Measurements from ENCODE around the gene MKX. TPM values are rescaled to one million over a fixed set of nuclear protein-coding genes. Genes with fewer than 3 reads are reported as not detected.

Gene MKX
- total RNA-seq, 2 donors from 2014 or later = 0.10 to 2.3 TPM

DNA sequence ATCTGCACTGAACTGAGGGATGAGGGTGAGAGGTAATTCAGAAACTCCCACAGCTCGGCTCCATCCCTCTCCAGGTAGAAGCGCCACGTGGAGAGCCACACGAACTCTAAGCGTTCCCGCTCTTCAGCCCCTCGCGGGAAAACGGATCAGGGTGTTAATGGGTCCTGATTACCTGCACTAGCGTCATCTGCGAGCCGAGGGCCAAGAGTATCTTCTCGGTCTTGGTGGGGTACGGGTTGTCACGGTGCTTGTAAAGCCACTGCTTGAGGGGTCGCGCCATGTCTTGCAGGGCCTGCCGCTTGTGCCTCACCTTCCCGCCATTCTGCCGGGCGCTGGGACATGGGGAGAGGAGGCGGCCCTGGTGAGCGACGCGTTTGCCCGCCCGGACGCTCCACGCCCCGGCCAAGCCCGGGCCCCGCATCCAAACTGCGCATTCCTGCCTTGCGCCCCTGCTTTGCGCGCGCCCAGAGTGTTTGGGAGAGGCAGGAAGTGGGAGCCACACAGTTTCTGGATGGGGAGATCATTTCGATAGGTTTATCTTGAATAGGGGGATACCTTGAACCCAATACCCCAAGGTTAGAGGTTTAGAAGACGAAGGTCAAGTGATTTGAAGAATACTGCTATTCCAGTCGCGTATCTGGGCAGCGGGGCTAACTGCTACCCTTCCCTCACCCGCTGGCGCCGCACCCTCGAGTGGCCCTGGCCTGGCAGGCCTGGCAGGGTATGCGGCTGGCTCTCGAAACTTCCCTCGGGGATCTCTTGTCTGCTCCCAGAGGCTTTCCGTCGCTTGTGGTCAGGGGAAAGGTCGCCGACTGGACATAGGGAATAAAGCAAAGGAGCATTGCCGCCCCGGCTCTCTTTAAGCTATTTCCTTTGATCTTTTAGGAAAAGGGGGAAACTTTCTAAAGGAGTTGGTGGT lies 4.2 kb downstream of the MKX start:
- Histone ChIP-seq H3K27me3 (peaks cover 52% of the 10 kb centered on the region), H3K36me3 (no peaks in the 10 kb centered on the region), H3K9me3 (no peaks in the 10 kb centered on the region), H3K4me1 (peaks cover 4% of the 10 kb centered on the region), H3K27ac (no peak overlapping the region), H3K9ac (ENCODE audit: low read depth in 2 of 2, low read length in 2 of 2) (no peak overlapping the region), H3K4me3 (peak overlapping the region; percentile 47)
- TF ChIP-seq, protein P1, sequence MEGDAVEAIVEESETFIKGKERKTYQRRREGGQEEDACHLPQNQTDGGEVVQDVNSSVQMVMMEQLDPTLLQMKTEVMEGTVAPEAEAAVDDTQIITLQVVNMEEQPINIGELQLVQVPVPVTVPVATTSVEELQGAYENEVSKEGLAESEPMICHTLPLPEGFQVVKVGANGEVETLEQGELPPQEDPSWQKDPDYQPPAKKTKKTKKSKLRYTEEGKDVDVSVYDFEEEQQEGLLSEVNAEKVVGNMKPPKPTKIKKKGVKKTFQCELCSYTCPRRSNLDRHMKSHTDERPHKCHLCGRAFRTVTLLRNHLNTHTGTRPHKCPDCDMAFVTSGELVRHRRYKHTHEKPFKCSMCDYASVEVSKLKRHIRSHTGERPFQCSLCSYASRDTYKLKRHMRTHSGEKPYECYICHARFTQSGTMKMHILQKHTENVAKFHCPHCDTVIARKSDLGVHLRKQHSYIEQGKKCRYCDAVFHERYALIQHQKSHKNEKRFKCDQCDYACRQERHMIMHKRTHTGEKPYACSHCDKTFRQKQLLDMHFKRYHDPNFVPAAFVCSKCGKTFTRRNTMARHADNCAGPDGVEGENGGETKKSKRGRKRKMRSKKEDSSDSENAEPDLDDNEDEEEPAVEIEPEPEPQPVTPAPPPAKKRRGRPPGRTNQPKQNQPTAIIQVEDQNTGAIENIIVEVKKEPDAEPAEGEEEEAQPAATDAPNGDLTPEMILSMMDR (IDR thresholded peaks at IDR 0.05) = no peak
- no peak for DNase-seq
- intact Hi-C loops (cut with DNase I) = loop anchor here (2.0 to 10.0 kb wide), 4 partner anchors 437 to 653 kb away; no protein-coding TSS in a partner anchor

DNA sequence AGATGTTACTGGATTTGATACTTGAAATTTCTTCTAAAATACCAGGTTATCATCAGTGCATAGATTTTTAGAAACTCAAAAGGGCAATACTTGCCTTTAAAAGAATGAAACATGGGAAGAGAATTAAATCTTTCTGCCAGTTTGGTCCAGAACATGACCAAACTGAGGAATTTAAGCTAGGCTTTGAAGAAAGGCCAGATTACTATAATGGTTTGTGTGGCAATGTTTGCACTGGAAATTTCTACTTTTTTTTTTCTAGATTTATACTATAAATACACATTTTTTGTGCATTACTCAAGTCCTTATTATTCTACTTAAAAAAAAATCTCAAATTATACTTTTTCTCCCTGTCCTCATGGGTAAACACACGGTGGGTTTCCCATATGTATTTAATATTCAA lies 9.2 kb downstream of the MKX start:
- intact Hi-C loops (cut with DNase I) = no loop called here
- DNase-seq = no peak
- H3K27me3 ChIP-seq = peaks cover 9% of the 10 kb centered on the region

DNA sequence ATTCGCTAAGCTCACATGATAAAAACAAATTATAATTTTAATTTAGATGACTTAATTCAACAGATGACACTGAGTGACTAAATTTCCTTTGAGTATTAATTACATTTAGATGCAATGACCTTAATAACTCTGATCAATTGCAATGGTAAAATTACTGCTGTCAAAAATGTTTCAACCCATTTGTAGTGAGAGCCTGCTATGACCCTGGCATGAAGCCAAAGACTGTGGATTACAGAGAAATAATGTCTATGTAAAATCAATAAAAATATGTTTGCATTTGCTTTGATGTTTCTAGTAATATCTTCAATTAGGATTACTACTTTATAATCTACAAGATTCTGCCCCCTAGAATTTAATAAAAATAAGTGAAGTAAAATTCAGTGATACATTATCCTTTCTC lies 15.6 kb downstream of the MKX start:
- Histone ChIP-seq H3K27me3 (no peaks in the 10 kb centered on the region), H3K4me3 (no peak overlapping the region), H3K9me3 (no peaks in the 10 kb centered on the region), H3K27ac (no peak overlapping the region), H3K4me1 (no peaks in the 10 kb centered on the region), H3K36me3 (no peaks in the 10 kb centered on the region), H3K9ac (ENCODE audit: low read depth in 2 of 2, low read length in 2 of 2) (no peak overlapping the region)
- TF ChIP-seq, protein P1 (IDR thresholded peaks at IDR 0.05) = no peak
- intact Hi-C loops (cut with DNase I) = no loop called here
- no peak for DNase-seq

More for the DNA sequence above, 9.2 kb downstream of the MKX start:
- Histone ChIP-seq H3K27ac (no peak overlapping the region), H3K36me3 (no peaks in the 10 kb centered on the region), H3K9me3 (no peaks in the 10 kb centered on the region), H3K4me3 (no peak overlapping the region), H3K4me1 (no peaks in the 10 kb centered on the region), H3K9ac (ENCODE audit: low read depth in 2 of 2, low read length in 2 of 2) (no peak overlapping the region)
- TF ChIP-seq, protein P1 (IDR thresholded peaks at IDR 0.05) = no peak

DNA sequence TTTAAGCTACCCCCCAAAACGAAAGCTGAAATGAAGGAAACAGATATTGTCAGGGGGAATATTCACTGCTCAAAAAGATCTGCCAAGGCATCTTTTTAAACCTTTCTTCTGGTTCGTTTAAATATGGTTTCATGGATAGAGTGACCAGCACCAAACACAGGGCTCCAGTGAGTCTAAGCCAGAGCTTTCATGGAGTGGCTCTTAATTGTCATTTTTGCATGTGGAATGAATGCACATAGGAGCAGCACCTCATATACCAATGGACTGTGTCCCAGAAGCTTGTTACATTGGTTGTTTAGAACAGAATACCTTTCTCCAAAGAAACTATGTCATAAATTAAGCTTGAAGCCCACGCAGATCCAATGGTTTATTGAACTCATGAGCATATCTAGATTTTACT lies 17.3 kb downstream of the MKX start:
- Histone ChIP-seq H3K27ac (no peak overlapping the region), H3K4me1 (no peaks in the 10 kb centered on the region), H3K27me3 (no peaks in the 10 kb centered on the region), H3K9me3 (no peaks in the 10 kb centered on the region), H3K4me3 (no peak overlapping the region), H3K36me3 (no peaks in the 10 kb centered on the region), H3K9ac (ENCODE audit: low read depth in 2 of 2, low read length in 2 of 2) (no peak overlapping the region)
- DNase-seq = no peak
- intact Hi-C loops (cut with DNase I) = no loop called here
- TF ChIP-seq, protein P1 (IDR thresholded peaks at IDR 0.05) = no peak

DNA sequence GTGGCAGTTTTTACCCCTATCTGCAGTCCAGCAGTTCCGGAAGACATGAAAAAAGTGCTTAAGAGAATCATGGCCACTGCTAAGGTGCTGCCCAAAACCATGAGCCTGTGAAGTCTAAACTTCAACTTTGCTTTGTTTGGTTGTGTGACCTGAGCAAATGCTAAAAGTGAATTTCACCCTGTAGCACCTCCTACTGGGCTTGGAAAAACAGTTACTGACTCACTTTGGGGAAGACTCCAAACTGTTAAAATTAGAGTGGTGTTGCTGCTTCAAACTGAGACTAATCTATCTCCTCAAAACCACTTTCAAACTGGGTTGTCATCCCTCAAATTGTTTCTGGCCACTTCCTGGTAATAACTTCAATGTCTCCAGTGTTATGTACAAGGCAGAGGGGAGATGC lies 21.3 kb downstream of the MKX start:
- H3K9me3 ChIP-seq = no peaks in the 10 kb centered on the region
- no peaks in the 10 kb centered on the region for H3K4me1 ChIP-seq
- no peak overlapping the region for H3K4me3 ChIP-seq
- no peak overlapping the region for H3K27ac ChIP-seq
- no peak for DNase-seq
- intact Hi-C loops (cut with DNase I) = no loop called here
- H3K9ac ChIP-seq (ENCODE audit: low read depth in 2 of 2, low read length in 2 of 2) = no peak overlapping the region
- TF ChIP-seq, protein P1 (IDR thresholded peaks at IDR 0.05) = no peak
- H3K27me3 ChIP-seq = no peaks in the 10 kb centered on the region
- no peaks in the 10 kb centered on the region for H3K36me3 ChIP-seq
